Raji (cell line): ENCODE data around the gene VPS4A.

ENCODE experiments used
- POLR2A ChIP-seq: IDR thresholded peaks from 2 replicates; pipeline ENCODE4 v1.6.1; 2011; ENCODE audit warnings: low read depth, low read length, control low read depth; ENCODE audit not compliant: insufficient read depth

The VPS4A gene

DNA sequence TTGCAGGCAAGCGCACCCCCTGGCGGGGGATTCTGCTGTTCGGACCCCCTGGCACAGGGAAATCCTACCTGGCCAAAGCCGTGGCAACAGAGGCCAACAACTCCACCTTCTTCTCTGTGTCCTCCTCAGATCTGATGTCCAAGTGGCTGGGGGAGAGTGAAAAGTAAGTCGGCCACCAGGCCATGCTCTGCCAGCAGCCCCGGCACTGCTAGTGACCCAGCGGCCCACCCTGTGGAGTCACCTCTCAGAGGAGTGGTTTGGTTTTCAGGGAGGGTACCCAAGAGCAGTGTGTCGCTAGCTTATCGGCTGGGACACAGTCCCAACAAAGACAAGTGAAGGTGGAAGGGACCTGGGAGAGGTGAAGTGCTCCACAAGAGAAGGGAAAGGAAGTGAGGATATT, 8.2 kb downstream of the VPS4A start:
- TF ChIP-seq POLR2A = no peak

DNA sequence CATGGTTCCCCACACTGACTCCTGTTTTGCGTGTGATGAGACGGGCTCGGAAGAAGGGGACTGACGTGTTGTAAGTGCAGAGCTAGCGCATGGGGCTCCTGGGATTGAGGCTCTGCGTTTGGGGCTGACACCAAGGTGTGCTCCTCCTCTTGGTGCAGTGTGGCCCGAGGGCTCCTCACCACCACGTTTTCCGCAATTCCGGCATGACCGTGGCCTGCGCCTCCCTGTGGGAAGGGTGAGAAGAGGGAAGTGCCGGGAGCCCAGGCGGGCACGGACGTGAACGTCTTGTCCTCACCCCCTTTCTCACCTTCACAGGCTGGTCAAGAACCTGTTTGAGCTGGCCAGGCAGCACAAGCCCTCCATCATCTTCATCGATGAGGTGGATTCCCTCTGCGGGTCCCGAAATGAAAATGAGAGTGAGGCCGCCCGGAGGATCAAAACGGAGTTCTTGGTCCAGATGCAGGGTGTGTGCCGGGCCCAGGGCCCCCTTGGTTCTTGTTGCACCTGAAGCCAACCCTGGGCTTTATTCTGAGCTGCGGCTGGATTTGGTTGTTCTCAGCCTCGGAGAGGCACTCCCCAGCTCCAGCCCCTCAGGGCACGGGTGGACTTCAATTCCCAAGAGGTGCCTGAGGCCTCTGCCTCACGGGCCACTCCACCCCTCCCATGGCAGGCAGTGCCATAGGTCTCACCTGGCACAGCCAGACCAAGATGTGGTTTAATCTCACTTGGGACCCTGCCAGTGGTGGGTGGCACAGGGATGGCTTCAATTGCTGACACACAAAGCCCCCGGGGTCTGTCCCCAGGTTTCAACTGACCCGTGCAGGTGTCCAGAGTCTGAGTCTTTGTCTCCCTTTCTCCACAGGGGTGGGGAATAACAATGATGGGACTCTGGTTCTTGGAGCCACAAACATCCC, 8.9 kb downstream of the VPS4A start:
- no peak for TF ChIP-seq POLR2A

DNA sequence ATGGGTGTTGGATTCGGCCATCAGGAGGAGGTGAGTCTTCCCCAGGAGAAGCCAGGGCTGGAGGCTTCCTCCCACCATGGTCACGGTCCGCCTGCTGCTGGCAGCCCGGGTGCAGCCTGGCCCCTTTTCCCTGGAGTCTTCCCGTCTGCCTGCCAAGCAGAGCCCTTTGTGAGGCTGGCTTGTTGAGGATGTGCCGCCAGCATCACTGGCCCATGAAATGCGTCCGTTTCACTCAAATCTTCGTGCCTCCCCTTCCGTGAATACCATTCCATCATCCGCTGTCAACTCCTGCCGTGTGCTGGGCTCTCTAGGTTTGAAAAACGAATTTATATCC, 9.6 kb downstream of the VPS4A start:
- TF ChIP-seq POLR2A = no peak

DNA sequence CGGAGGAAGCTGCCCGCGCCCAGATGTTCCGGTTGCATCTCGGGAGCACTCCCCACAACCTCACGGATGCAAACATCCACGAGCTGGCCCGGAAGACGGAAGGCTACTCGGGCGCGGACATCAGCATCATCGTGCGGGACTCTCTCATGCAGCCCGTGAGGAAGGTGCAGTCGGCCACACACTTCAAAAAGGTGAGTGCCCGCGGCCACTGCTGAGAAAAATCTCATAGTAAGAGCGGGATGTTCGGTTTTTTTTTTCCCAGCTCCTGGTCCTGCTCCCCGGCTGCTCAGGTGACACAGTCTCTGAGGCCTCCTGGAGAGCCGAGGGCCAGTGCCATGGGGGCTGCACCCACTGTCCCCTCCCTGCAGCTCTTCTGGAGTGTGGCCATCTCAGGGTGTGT, 9.9 kb downstream of the VPS4A start:
- no peak for TF ChIP-seq POLR2A

DNA sequence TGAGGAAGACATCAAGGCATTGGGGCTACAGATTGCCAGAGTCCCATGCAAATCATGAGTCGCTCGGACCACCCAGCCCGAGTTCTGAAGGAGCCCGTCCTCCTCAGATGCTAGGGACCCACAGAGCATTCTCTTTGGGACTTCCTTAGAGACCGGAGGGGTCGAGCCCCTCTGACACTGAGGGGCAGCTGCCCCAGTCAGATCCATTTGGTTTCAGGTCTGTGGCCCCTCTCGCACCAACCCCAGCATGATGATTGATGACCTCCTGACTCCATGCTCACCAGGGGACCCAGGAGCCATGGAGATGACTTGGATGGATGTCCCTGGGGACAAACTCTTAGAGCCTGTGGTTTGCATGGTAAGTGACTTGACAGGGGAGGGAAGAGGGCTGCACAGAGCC, 11.2 kb downstream of the VPS4A start:
- no peak for TF ChIP-seq POLR2A

DNA sequence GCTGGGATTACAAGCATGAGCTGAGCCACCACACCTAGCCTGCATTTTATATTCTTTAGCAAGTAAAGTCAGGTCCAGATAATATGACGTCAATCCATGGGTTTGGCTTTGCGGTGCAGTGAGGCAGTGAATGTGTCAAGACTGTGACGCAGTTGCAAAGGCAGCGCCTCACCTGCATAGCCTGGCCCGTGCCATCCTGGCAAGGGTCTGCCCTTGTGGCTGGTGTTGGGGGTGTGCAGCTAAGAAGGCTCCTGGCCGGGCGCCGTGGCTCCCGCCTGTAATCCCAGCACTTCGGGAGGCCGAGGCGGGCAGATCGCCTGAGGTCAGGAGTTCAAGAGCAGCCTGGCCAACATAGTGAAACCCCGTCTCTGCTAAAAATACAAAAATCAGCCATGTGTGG, 12.3 kb downstream of the VPS4A start:
- no peak for TF ChIP-seq POLR2A

DNA sequence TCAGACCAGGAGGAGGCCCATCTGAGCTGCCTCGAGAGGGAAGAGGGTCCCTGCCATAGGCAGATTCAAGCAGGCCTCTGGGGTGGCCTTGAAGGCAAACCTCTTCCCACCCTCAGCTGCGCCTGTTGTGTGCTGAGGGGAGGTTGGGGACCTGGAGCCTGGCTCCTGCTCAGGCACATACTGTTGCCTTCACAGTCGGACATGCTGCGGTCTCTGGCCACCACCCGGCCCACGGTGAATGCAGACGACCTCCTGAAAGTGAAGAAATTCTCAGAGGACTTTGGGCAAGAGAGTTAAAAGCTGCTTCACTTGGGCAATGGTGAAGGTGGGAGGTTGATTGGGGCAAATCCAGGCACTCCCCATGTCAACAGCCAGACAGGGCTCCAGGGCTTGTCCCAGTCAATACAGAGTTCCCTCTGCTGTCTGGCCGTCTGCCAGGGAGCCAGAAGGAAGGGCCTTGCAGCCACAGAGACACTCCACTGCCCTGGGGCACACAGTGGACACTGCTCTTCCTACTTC, 12.9 kb downstream of the VPS4A start:
- TF ChIP-seq POLR2A = no peak

DNA sequence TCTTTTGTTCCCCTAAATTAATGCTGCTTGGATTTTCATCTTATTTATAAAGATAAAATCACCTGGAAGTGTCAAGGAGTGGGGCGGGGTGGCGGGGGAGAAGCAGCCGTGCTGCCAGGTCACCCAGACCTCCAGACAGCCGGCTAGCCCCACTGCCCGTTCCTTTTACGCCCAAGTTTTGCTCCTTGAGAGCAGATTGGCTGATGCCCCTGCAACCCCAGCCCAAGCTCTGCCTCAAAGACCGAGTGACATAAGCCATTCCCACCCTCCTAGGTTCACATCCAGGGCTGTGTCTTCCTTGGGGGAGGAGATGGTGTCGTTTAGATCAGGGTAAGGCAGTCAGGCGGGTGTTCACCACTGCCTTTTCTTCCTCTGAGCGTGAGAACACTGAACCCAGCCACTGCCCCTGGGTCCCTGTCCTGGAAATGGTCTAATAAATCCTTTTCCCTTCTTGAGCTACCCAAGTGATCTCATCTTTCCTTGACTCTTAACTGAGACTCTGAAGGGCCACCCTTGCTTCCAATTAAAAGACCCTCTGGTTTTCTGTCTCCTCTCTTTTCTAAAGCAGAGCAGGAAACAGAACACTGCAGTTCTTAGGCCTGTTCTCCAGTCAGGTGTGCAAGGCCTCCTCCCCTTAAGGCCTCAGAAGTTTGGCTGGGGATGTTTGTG, 13.6 kb downstream of the VPS4A start:
- no peak for TF ChIP-seq POLR2A

DNA sequence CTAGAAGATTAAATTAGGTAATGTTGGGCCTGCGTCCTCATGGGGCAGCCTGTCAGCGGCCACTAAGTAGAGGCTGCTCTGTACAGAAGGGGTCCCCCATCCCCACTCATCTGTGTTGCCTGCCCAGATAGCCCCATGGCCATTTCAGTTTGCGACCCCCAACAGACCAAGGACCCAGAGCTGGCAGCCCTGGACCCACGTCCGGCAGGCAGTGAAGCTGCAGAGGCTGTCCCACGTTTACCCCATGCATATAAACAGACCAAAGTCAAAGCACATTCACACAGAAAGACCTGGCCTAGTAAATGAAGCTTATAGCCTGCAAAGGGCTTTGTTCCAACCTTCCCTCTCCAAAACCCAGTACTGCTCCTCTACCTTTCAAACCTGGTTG, 14.6 kb downstream of the VPS4A start:
- no peak for TF ChIP-seq POLR2A

DNA sequence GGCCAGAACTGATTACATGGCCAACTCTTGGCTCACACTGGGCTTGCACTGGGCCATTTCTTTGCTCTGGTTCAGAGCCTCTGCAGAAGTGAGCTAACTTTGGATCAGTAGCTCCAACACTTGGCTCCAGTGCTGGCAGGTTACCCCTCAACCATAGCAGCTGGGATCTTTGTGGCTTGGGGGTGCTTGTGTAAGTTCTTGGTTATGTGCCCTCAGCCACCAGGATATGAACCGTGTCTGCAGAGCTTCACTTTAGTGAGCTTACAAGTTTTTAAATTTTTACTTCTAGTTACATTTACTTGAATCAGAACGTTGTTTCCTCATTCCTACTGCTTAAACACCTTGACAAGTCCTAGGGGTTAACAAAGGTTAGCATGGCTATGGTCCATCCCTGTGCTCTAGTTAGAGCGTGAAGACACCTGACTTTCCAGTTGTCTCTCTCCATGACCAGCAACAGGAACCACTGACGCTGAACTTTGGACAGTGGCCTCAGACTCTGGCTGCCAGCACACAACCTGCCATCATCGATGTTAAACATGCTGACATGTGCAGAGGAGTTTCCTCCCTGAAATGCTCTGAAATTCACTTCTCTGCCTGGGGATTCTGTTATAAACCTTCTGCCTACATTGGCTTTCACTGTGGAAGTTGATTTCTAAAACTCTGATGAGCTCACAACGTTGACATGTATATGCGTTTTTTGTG, 15.2 kb downstream of the VPS4A start:
- TF ChIP-seq POLR2A = no peak

DNA sequence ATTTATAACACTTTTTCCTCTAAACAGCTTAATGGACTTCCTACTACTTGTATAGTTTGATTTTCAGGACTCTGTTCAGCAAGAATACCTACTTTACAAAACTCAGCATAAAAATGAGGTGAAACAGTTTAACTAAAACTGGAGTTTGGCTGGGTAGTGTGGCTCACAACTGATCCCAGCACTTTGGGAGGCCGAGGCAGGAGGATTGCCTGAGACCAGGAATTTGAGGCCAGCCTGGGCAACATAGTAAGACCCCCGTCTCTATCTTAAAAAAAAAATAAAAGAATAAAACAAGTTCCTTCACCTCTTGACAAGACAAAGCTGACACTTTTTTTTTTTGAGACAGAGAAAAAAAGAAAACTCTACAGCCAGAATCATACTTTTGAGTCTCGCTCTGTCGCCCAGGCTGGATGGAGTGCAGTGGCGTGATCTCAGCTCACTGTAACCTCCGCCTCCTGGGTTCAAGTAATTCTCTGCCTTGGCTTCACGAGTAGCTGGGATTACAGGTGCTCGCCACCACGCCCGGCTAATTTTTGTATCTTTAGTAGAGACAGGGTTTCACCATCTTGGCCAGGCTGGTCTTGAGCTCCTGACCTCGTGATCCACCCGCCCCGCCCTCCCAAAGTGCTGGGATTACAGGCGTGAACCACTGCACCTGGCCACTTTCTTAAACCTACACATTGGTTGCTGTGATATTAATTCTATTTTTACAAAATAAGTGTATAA, 16.6 kb downstream of the VPS4A start:
- TF ChIP-seq POLR2A = no peak

DNA sequence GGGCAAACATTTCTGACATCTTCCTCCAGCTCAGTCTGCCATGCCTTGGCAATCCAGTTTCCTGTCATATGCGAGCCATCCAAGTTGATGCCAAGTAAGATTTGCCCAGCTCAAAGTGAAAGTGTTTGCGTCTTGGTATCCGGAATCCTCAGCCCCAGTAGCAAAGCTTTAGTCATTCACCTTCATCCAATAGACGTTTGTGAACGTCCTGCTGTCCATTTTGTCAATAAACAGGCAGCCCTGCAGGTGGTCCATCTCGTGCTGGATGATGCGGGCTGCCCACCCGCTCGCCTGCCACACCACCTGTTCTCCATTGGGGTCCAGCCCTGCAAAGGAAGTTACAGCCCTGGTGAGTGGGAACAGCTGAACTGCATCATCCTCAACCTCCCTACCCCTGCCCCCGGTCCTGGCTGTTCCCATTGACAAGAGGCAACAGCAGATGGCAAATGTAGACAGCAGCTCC, 17.7 kb downstream of the VPS4A start:
- TF ChIP-seq POLR2A = no peak

DNA sequence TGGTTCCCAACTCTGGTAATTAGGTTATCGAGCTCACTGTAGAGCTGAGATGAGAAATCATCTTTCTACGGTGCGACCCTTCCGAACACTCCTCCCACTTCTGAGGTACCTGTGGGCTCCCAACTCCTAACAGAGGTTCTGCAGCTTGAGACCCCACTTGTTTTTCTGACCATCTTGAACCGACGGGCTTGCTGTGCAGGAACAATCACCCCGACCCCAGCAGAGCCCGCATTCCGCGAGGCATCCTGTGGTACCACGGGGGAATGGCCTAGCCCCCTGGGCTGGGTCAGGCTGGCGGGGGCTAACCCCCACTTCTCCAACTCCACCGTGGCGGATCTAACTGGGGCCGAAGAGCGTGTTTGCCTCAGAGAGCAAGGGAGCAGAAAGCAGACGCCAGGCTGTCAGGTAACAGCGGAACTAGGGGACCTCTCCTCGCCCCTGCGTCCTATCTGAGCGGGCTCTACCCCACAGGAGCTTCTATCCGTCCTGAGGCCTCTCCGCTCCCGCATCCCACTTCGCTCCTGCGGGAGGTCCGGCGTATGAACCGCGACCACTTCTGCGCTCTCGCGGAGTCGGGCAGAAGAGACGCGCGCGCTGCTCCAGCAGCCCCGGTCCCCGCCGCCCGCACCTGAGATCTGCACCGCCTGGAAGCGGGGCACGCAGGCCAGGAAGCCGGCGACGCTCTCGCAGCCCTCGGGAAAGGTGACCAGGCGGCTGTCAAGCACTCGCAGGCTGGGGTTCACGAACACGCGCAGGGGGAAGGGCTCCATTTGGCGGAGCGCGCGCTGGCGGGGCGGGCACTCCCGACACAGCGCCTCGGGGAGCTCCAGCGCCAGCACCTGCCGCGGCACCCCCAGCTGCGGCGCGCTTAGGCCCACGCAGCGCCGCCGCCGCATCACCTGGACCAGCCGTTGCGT, 18.5 kb downstream of the VPS4A start:
- TF ChIP-seq POLR2A = no peak
